GM12864 (cell line): ENCODE measurements around the gene KLF7.

Experiments
- DNase-seq: peaks from one replicate; pipeline ENCODE4 v3.0.0-alpha.2; 2011; ENCODE audit warnings: low read depth
- H3K4me3 ChIP-seq: 2 replicates; pipeline ENCODE4 v1.5.1; 2011; ENCODE audit warnings: mild to moderate bottlenecking, low read depth, low read length, control low read depth
- CTCF ChIP-seq: IDR thresholded peaks from 2 replicates; pipeline ENCODE4 v1.5.1; 2011; ENCODE audit warnings: low read depth, mild to moderate bottlenecking, moderate library complexity, low read length, control low read depth, inconsistent platforms; ENCODE audit errors: missing control alignments

KLF7 gene

GRCh38 chr2:207140265-207140664 lies 25.5 kb downstream of the KLF7 start:
- DNase-seq, result no peak
- TF ChIP-seq CTCF, result no peak
- no peak overlapping the region for H3K4me3 ChIP-seq

- TF ChIP-seq CTCF, result no peak
- no peak for DNase-seq
- H3K4me3 ChIP-seq, result no peak overlapping the region
Observed at GRCh38 chr2:207139552-207139951, 26.2 kb downstream of the KLF7 start.

GRCh38 chr2:207138627-207139297 lies 27.0 kb downstream of the KLF7 start:
- no peak for DNase-seq
- no peak overlapping the region for H3K4me3 ChIP-seq
- no peak for TF ChIP-seq CTCF

GRCh38 chr2:207137596-207138337 lies 28.0 kb downstream of the KLF7 start:
- no peak for TF ChIP-seq CTCF
- DNase-seq, result no peak
- no peak overlapping the region for H3K4me3 ChIP-seq

- no peak overlapping the region for H3K4me3 ChIP-seq
- no peak for DNase-seq
- no peak for TF ChIP-seq CTCF
Observed at GRCh38 chr2:207136874-207137273, 28.9 kb downstream of the KLF7 start.

GRCh38 chr2:207135801-207136457 lies 29.8 kb downstream of the KLF7 start:
- DNase-seq, result no peak
- H3K4me3 ChIP-seq, result no peak overlapping the region
- no peak for TF ChIP-seq CTCF
